Left renal pelvis (tissue), 4 donors: ENCODE results near the gene F5. TPM values are rescaled to one million over a fixed set of nuclear protein-coding genes. Genes with fewer than 3 reads are reported as not detected.
"Not testable (repeated sequence)": the region's sequence is repeated elsewhere in the genome, so short reads cannot be mapped to it uniquely, and the experiment has no call there.

Source experiments
- DNase-seq, 4 donors: peaks; one replicate each; pipeline ENCODE4 v3.0.0-alpha.2; 2013; ENCODE audit warnings: low read depth in 4 of 4, low spot score in 3 of 4
- polyA plus RNA-seq, 4 donors: library from polyadenylated mRNA; unstranded; fragments of 120-200 nt; gene quantifications; one replicate each; pipeline ENCODE4 v1.2.1, GENCODE V29; 2013; ENCODE audit not compliant: insufficient read length in 4 of 4

F5 gene
- polyA plus RNA-seq, 4 donors = 1.6 to 2.7 (median 2.0) TPM

- peak in 3 of 4 donors; percentile 40 to 63 (median 55) for DNase-seq
These were observed 39.9 kb downstream of the F5 start for GRCh38 chr1:169546087-169546995.

DNA sequence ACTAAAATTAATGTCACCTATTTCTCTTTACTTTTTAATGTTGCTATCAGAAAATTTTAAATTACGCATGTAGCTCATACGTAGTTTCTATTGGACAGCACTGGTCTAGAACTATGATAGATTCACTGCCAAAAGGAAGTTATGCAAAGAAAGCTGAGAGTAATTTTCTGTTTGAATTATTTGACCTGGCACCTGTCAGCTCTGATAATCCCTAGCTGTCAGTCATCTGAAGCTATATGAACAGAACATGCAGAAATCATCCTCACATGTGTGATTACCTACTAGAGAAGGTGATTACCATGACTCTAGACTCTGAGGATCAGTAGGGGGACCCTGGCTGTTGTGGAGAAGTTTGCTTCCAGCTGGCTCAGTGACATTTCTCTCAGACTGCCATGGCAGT lies 40.8 kb downstream of the F5 start:
- DNase-seq = no peak

- DNase-seq = no peak
These were observed 47.0 kb downstream of the F5 start for GRCh38 chr1:169538998-169539871.

GRCh38 chr1:169534653-169535052 lies 51.6 kb downstream of the F5 start:
- no peak for DNase-seq

DNA sequence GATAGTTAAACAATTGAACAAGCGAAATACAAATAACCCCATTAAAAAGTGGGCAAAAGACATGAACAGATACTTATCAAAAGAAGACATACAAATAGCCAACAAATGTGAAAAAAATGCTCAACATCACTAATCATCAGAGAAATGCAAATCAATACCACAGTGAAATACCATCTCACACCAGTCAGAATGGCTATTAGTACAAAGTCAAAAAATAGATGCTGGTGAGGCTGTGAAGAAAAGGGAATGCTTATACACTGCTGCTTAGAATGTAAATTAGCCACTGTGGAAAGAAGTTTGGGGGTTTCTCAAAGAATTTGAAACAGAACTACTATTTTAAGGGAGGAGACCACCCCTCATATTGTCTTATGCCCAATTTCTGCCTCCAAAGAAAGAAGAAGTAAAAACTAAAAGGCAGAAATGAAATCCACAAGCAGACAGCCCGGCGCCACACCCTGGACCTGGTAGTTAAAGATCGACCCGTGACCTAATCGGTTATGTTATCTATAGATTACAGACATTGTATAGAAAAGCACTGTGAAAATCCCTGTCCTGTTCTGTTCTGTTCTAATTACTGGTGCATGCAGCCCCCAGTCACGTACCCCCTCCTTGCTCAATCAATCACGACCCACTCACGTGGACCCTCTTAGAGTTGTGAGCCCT lies 52.6 kb downstream of the F5 start:
- DNase-seq = not testable (repeated sequence)

DNA sequence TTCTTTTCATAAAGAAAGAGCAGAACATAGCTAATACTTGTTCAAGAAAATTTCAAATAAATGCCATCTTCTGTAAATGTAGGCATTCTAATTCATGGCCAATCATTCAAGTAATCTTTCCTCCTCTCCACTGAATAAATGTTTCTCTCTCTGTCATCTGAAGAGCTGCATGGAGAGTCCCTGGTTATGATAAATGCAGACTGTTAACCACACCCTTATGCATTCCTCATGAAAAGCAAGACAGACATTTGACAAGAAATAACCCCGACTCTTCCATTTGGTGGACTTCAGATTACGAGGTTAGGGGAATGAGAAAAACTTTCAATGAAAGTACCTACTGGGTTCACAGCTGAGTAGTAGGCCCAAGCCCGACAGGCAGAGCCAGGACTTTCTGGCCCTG lies 55.8 kb downstream of the F5 start:
- no peak for DNase-seq

DNA sequence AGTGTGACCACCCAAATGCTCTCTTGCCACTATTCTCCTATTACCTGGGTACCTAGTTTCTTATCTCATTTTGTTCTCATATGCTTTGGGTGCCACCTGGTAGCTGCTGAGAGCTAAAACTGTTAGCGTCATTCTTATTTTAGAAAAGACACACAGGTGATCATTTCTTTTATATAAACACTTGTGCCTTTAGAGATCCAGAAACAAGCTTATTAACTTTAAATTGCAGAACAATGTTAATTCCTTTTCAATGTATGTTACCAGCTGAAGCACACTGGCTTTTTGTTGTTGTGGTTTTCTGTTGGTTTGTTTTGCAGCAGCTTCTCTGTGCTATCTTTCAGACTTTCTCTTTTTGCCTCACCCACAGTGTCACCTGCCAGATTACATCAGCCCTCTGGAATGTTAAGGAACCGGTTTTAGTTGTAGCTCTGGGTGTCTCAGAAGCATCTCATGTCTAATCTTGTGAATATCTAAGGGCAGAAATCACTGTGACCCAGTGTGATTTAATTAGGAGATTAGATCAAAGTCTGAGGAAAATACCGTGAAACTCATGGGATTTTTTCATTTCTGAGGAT lies 57.1 kb downstream of the F5 start:
- DNase-seq = peak in 2 of 4 donors; percentile 24 to 36

GRCh38 chr1:169528215-169529067 lies 57.8 kb downstream of the F5 start:
- no peak for DNase-seq

- no peak for DNase-seq
These were observed 58.6 kb downstream of the F5 start for GRCh38 chr1:169527451-169528214.

DNA sequence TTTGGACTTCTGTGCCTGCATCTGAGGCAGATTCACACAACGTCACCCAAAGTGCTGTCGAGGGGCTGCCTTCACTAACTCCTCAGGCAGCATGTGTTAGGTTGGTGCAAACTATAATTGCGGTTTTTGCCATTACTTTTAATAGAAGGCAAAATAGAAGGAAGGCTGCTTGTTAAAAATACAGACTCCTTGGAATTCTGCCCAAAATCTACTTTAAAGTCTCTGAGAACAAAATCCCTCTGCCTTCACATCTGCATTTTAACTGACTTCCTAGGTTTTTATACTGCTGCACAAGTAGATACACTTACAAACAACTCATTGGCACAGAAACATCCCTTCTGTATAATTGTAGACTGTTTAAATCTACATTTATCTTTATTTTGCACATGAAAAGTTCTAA lies 59.3 kb downstream of the F5 start:
- no peak for DNase-seq

DNA sequence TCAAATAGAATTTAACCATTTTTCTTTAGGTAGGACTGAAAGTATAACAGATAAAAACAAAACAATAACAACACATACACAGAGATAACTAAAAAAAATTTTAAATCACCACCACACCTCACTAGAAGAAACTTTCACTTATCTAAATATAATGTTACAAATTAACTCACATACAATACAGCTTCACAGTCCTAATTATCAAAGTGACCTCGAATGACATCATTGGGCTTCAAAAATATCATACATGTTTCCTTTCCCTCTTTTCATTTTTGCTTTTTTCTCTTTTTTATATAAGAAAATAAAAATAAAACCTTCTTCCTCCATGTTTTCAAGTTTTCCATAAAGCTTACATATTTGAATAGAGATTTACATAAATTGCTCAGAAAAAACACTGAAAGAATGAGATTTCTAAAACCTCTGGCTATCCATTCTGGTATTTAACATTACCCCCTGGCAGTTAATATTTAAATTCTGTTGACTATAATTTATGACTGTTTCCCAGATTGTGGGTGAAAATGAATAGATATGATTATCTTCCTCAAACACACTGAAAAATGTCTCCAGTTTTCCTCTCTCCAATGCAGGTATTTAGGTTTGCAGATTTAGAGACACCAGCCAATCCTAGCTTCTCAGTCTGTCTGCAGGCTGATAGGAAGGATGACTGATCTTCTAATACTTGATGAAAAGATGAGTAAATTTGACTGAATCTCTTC lies 60.0 kb downstream of the F5 start:
- no peak for DNase-seq

DNA sequence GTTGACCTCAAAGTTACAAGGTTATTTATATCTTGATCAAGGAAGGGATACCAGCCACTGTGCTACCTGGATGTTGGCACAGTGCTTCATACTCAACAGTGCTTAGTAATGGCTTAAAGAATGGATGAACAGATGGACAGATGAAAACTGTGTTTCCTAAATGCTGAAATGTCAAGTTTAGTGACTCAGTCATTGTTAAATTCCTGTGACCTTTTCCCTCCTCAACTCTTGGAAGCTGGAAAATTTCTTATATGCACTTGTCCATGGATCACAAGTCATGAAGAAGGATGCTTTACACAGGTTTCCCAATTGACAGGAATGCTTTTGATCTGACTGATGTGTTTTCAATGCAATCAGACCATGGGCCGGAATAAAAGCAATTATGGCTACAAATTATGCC lies 60.9 kb downstream of the F5 start:
- no peak for DNase-seq

GRCh38 chr1:169523904-169524303 lies 62.4 kb downstream of the F5 start:
- DNase-seq = no peak

DNA sequence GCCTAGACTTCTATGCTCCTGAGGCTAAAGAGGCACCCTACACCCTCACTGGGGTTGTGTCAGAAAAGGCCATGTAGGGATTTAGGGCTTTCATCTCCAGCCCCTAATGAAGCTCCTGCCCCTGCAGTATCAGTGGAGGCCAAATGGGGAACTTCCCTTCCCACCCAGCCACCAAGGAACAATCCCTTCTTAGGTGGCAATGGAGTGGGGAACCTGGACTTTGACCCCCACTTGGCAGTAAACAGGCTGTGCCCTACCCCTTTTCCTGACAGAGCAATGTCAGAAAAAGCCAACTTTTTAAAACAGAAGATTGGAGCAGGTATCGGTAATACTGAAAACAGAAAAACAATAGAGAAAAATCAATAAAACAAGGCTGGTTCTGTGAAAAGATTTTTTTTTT lies 65.1 kb downstream of the F5 start:
- no peak for DNase-seq

DNA sequence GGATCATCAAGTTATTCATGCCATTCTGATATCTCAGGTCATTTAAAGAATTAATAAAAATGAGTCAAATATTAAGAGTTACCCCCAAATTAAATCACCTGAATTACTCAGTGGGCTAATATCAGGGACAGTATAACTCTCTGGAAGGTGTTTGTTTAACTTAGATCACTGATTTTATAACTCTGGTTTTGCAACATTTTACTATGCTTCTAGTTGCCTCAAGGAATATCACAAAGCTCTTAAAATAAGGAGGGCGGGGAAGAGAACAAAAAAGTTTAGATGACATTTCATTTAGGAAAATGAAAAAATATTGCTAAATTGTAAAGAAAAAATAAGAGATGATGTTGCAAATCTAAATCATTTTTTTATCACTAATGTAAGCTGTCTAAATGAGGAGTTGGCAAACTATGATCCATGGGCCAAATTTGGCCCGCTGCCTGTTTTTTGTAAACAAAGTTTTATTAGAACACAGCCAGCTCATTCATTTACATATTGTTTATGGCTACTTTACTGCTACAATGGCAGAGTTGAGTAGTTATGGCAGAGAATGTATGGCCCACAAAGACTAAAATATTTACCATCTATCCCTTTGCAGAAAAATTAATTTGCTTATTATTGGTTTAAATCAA lies 68.6 kb downstream of the F5 start:
- no peak for DNase-seq

DNA sequence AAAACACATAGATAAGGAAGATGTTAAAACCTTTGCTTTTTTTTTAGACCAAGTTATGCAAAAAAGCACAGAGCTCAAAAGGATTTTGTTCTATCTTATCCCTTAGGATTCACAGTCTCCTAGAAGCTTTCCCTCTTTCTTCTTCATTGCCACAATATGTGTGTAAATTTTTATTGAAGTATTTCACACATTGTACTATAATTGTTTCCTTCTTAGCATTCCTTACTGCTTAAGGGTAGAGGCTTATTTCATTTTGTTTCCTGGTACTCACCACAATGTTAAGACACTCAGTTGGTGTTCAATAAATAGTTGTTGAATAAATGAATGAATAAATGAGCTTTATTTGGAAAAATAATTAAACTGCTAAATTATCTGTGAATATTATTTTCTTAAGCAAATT lies 70.6 kb downstream of the F5 start:
- no peak for DNase-seq

DNA sequence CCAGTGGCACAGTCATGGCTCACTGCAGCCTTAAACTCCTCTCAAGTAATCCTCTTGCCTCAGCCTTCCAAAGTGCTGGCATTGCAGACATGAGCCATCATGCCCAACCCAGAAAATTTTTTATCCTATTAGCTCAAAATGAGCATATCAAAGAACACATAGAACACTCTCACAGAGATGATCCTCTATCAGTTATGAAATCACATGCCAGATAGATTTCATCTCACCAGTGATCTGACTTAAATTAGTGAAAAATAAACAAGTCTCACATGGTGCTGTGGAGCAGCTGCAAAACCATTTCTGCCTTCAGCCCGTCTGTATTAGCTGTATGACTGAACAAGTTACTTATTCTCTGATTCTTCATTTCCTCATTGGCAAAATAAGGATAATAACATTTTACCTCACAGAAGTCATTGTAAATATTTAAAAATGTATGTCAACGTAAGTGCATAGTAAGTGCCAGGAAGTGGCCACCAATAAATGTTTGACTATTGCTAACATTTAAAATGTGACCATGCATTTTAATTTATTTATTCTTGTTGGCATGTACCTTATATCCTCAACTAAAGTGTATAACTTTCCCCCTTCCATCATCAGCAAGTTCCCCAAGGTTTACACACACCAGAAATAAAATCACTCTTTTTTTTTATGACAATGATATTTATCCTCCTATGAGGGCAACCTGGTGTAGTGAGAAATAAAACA lies 71.6 kb downstream of the F5 start:
- DNase-seq = no peak
